K562 (cell line): ENCODE measurements around the gene PBX2. TPM values are rescaled to one million over a fixed set of nuclear protein-coding genes. Genes with fewer than 3 reads are reported as not detected.

Source experiments
- ATF6 ChIP-seq: sonication (generic); formaldehyde crosslinking; IDR thresholded peaks from 2 replicates; pipeline ENCODE4 v1.4.0; 2020; ENCODE audit warnings: mild to moderate bottlenecking, missing genetic modification reagents
- CXXC5 ChIP-seq: fragments of 250-450 bp; sonication (Bioruptor Pico); IDR thresholded peaks from 2 replicates; pipeline ENCODE4 v1.8.0; 2022; ENCODE audit warnings: inconsistent platforms, mild to moderate bottlenecking, moderate library complexity
- E2F3 ChIP-seq: fragments of 250-450 bp; sonication (Bioruptor Pico); IDR thresholded peaks from 2 replicates; pipeline ENCODE4 v1.4.0; 2020; ENCODE audit warnings: mild to moderate bottlenecking
- HMG20B ChIP-seq: fragments of 250-450 bp; sonication (Bioruptor Pico); IDR thresholded peaks from 2 replicates; pipeline ENCODE4 v1.5.0; 2021; ENCODE audit warnings: mild to moderate bottlenecking
- MAZ ChIP-seq, 2 experiments: fragments of 450-650 bp in 1 of 2; sonication (generic) in 1 of 2; formaldehyde crosslinking; IDR thresholded peaks in 1 of 2; conservative IDR thresholded peaks in 1 of 2; 2 replicates each; pipeline versions ENCODE4 v1.4.0 to v1.5.0; 2020; ENCODE audit warnings: mild to moderate bottlenecking in 1 of 2, missing genetic modification reagents in 1 of 2
- MLLT1 ChIP-seq, 2 experiments: fragments of 450-650 bp; IDR thresholded peaks; 2 replicates each; pipeline ENCODE4 v1.6.1; 2016
- NR2F6 ChIP-seq: fragments of 450-650 bp; formaldehyde crosslinking; IDR thresholded peaks from 2 replicates; pipeline ENCODE4 v1.4.0; 2020; ENCODE audit warnings: mild to moderate bottlenecking
- RFX1 ChIP-seq: fragments of 450-650 bp; IDR thresholded peaks from 2 replicates; pipeline ENCODE4 v1.6.1; 2016; ENCODE audit warnings: mild to moderate bottlenecking, moderate library complexity
- SIX5 ChIP-seq, 2 experiments: IDR thresholded peaks; 2 replicates each; pipeline ENCODE4 v1.6.1; 2011; ENCODE audit warnings: low read length in 2 of 2, borderline replicate concordance in 1 of 2, low read depth in 1 of 2, mild to moderate bottlenecking in 1 of 2, moderate library complexity in 1 of 2; ENCODE audit not compliant: insufficient read depth in 1 of 2
- SMARCB1 ChIP-seq: IDR thresholded peaks from 2 replicates; pipeline ENCODE4 v1.6.1; 2011; ENCODE audit warnings: improper control_type of control experiment, low read depth; ENCODE audit not compliant: insufficient read length
- YBX1 ChIP-seq: fragments of 450-650 bp; IDR thresholded peaks from 2 replicates; pipeline ENCODE4 v1.7.1; 2016; ENCODE audit warnings: mild to moderate bottlenecking
- ZNF347 ChIP-seq: fragments of 450-650 bp; formaldehyde crosslinking; IDR thresholded peaks from 2 replicates; pipeline ENCODE4 v1.4.0; 2020; ENCODE audit warnings: low read depth, mild to moderate bottlenecking, moderate library complexity
- ZNF57 ChIP-seq: fragments of 450-650 bp; formaldehyde crosslinking; IDR thresholded peaks from 2 replicates; pipeline ENCODE4 v1.4.0; 2020; ENCODE audit warnings: mild to moderate bottlenecking, moderate library complexity
- ZNF644 ChIP-seq: fragments of 200-800 bp; sonication (Bioruptor generic); IDR thresholded peaks from 2 replicates; pipeline ENCODE4 v1.6.1; 2016; ENCODE audit warnings: low read depth, missing genetic modification characterization, missing compliant biosample characterization
- ZNF695 ChIP-seq: fragments of 450-650 bp; formaldehyde crosslinking; IDR thresholded peaks from 2 replicates; pipeline ENCODE4 v1.4.0; 2020; ENCODE audit warnings: mild to moderate bottlenecking, moderate library complexity
- polyA plus RNA-seq, 8 experiments: library from polyadenylated mRNA; depleted of rRNA in 4 of 8; stranded (reverse) in 5 of 8; unstranded in 3 of 8; fragments of >200 nt; fragmentation: Nextera tagmentation in 2 of 8; fragmentation: Illumina TruSeq in 1 of 8; extraction: Ambion mirVana in 2 of 8; extraction: Trizol in 1 of 8; gene quantifications; 2 replicates each; pipeline versions ENCODE4 v1.2.1 to v1.2.3, GENCODE V29; 2011 to 2014; ENCODE audit warnings: inconsistent platforms in 1 of 8, missing spikeins in 1 of 8
- total RNA-seq, 7 experiments: library from RNA; depleted of rRNA in 6 of 7; stranded (reverse); fragments of >200 nt in 6 of 7; fragmentation: Illumina TruSeq in 2 of 7; extraction: Trizol in 2 of 7; gene quantifications; 2 replicates each; pipeline versions ENCODE4 v1.2.1 to v1.2.3, GENCODE V29; 2011 to 2021; ENCODE audit warnings: low replicate concordance in 1 of 7
- TF ChIP-seq, protein P1 (sequence below), 2 experiments: fragments of 200-800 bp in 1 of 2; sonication (Bioruptor generic) in 1 of 2; sonication (generic) in 1 of 2; formaldehyde crosslinking in 1 of 2; IDR thresholded peaks in 1 of 2; conservative IDR thresholded peaks in 1 of 2; 2 replicates each; pipeline versions ENCODE4 v1.5.0 to v1.6.1; 2016 to 2020; ENCODE audit warnings: missing compliant biosample characterization in 1 of 2, missing genetic modification characterization in 1 of 2, missing genetic modification reagents in 1 of 2
- TF ChIP-seq, protein P2 (sequence below), 2 experiments: fragments of 450-650 bp; IDR thresholded peaks; 2 replicates each; pipeline ENCODE4 v1.6.1; 2018; ENCODE audit warnings: mild to moderate bottlenecking in 2 of 2, low read depth in 1 of 2; ENCODE audit not compliant: partially characterized antibody in 2 of 2

Gene PBX2
- total and polyA plus RNA-seq, 9 of the 15 experiments (the other 6 are each of a cell fraction or from before 2014, with no cell fraction given), result 1.9 to 134 (median 62.5) TPM

DNA sequence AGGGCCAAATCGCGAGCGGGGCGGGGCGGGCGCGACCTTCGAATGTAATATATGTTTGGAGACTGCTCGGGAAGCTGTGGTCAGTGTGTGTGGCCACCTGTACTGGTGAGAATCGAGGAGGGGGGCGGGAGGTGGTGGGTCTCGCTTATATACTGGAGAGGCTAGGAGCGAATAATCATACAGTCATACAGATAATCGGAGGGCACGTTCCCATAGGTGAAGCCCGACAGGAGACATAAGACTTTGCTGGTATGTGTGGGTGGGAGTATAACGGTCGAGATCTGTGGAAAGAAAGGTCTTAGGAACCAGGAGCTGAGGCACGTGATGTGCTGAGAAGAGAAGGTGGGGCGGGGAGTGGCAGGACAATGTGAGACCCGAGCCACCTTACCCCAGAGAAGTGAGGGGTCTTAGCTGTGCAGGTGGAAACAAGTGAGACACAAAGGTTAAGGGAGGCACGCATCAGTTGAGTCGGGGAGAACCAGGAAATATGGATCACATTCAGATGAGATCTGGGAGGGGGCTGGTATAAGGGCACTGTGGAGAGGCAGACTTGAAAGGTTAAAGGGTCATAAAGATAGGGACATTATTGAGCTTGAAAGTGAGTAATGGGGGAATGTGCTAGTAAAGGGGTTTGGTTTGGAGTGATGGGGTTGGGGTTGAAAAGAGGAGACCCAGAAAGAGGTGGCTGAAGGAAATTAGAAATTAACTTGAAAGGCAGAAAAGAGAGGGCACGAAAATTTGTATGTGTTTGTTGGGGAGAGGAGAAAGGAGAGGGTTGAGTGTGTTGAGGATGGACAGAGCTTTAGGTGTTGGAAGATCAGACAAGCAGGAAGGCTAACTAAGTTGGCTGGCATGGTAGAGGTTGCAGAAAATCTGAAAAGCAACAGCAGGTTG is 11.2 kb downstream of the PBX2 start (continued):
- peak; percentile 80; the same call in 1 of the 2 replicates for TF ChIP-seq ATF6 (CRISPR knock-in tag)
- no peak for TF ChIP-seq ZNF644 (tag)
- TF ChIP-seq NR2F6 (CRISPR knock-in tag), result 0 out of 2 replicates have a peak, but pooled peaks have one; percentile 40
- no peak for TF ChIP-seq RFX1
- peak; percentile 64; the same call in 1 of the 2 replicates for TF ChIP-seq ZNF57 (CRISPR knock-in tag)
- no peak for TF ChIP-seq SMARCB1
- TF ChIP-seq SIX5 (IDR thresholded peaks at IDR 0.05; ENCODE audit: borderline replicate concordance in 1 of 2, insufficient read depth in 1 of 2, low read depth in 1 of 2, low read length in 2 of 2), result no peak
- TF ChIP-seq CXXC5 (CRISPR knock-in tag), result no peak
- peak; percentile 55; the same call in 1 of the 2 replicates for TF ChIP-seq YBX1
- no peak for TF ChIP-seq HMG20B (CRISPR knock-in tag)
- no peak for TF ChIP-seq ZNF695 (CRISPR knock-in tag)
- 0 out of 2 replicates have a peak, but pooled peaks have one; percentile 15 for TF ChIP-seq E2F3
- no peak for TF ChIP-seq ZNF347 (CRISPR knock-in tag)
- peak in 1 of 2 experiments; percentile 44; a peak in 1 of 4 replicates for TF ChIP-seq MAZ (CRISPR knock-in tag; conservative IDR thresholded peaks at IDR 0.05 in 1 of 2, IDR thresholded peaks at IDR 0.05 in 1 of 2)
- TF ChIP-seq, protein P1, sequence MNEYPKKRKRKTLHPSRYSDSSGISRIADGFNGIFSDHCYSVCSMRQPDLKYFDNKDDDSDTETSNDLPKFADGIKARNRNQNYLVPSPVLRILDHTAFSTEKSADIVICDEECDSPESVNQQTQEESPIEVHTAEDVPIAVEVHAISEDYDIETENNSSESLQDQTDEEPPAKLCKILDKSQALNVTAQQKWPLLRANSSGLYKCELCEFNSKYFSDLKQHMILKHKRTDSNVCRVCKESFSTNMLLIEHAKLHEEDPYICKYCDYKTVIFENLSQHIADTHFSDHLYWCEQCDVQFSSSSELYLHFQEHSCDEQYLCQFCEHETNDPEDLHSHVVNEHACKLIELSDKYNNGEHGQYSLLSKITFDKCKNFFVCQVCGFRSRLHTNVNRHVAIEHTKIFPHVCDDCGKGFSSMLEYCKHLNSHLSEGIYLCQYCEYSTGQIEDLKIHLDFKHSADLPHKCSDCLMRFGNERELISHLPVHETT (CRISPR knock-in tag; conservative IDR thresholded peaks at IDR 0.05 in 1 of 2, IDR thresholded peaks at IDR 0.05 in 1 of 2), result 0 out of 4 replicates have a peak, but pooled peaks of 1 of the 2 experiments have one; percentile 44
- TF ChIP-seq, protein P2, sequence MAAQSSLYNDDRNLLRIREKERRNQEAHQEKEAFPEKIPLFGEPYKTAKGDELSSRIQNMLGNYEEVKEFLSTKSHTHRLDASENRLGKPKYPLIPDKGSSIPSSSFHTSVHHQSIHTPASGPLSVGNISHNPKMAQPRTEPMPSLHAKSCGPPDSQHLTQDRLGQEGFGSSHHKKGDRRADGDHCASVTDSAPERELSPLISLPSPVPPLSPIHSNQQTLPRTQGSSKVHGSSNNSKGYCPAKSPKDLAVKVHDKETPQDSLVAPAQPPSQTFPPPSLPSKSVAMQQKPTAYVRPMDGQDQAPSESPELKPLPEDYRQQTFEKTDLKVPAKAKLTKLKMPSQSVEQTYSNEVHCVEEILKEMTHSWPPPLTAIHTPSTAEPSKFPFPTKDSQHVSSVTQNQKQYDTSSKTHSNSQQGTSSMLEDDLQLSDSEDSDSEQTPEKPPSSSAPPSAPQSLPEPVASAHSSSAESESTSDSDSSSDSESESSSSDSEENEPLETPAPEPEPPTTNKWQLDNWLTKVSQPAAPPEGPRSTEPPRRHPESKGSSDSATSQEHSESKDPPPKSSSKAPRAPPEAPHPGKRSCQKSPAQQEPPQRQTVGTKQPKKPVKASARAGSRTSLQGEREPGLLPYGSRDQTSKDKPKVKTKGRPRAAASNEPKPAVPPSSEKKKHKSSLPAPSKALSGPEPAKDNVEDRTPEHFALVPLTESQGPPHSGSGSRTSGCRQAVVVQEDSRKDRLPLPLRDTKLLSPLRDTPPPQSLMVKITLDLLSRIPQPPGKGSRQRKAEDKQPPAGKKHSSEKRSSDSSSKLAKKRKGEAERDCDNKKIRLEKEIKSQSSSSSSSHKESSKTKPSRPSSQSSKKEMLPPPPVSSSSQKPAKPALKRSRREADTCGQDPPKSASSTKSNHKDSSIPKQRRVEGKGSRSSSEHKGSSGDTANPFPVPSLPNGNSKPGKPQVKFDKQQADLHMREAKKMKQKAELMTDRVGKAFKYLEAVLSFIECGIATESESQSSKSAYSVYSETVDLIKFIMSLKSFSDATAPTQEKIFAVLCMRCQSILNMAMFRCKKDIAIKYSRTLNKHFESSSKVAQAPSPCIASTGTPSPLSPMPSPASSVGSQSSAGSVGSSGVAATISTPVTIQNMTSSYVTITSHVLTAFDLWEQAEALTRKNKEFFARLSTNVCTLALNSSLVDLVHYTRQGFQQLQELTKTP (IDR thresholded peaks at IDR 0.05; ENCODE audit: low read depth in 1 of 2, partially characterized antibody in 2 of 2), result peak in 1 of 2 experiments; percentile 17
- peak; percentile 30 to 47; a peak in 3 of 4 replicates for TF ChIP-seq MLLT1 (IDR thresholded peaks at IDR 0.05)
